Endothelial cell (in vitro differentiated cells): Measurements from ENCODE around the gene HES4. TPM values are rescaled to one million over a fixed set of nuclear protein-coding genes. Genes with fewer than 3 reads are reported as not detected.
"Not testable (repeated sequence)": the region's sequence is repeated elsewhere in the genome, so short reads cannot be mapped to it uniquely, and the experiment has no call there.

Experiments used
- DNase-seq: peaks from one replicate; pipeline ENCODE4 v3.0.0; 2021; ENCODE audit warnings: low spot score
- H3K27ac Mint-ChIP-seq: one replicate; pipeline ENCODE4 v1.8.0; 2021; ENCODE audit warnings: mixed read lengths, inconsistent platforms; ENCODE audit not compliant: unreplicated experiment
- H3K27me3 Mint-ChIP-seq: one replicate; pipeline ENCODE4 v1.8.0; 2021; ENCODE audit warnings: mild to moderate bottlenecking, moderate library complexity, mixed read lengths, inconsistent platforms; ENCODE audit not compliant: unreplicated experiment
- H3K36me3 Mint-ChIP-seq: one replicate; pipeline ENCODE4 v1.8.0; 2021; ENCODE audit warnings: mild to moderate bottlenecking, low read depth, mixed read lengths, inconsistent platforms; ENCODE audit not compliant: unreplicated experiment
- H3K4me1 Mint-ChIP-seq: one replicate; pipeline ENCODE4 v1.8.0; 2021; ENCODE audit warnings: mild to moderate bottlenecking, mixed read lengths, inconsistent platforms; ENCODE audit not compliant: unreplicated experiment
- H3K4me3 Mint-ChIP-seq: one replicate; pipeline ENCODE4 v1.8.0; 2021; ENCODE audit warnings: mild to moderate bottlenecking, mixed read lengths, inconsistent platforms; ENCODE audit not compliant: unreplicated experiment
- H3K9me3 Mint-ChIP-seq: one replicate; pipeline ENCODE4 v1.8.0; 2021; ENCODE audit warnings: mixed read lengths, inconsistent platforms; ENCODE audit not compliant: unreplicated experiment
- total RNA-seq: library from RNA; stranded (reverse); fragmentation: NEBNext Ultra II Directional; extraction: Animal tissue kit (Norgen Biotek cat#: 25700); gene quantifications from one replicate; pipeline ENCODE4 v1.2.1, GENCODE V29; 2021; ENCODE audit not compliant: unreplicated experiment
- TF ChIP-seq, protein P1 (sequence below): fragments of 200-600 bp; sonication (generic); IDR thresholded peaks from one replicate; pipeline ENCODE4 v1.5.0; 2021; ENCODE audit warnings: antibody characterized with exemption; ENCODE audit not compliant: unreplicated experiment

Gene HES4
- total RNA-seq, 1 donor from 2014 or later = 144 TPM

DNA sequence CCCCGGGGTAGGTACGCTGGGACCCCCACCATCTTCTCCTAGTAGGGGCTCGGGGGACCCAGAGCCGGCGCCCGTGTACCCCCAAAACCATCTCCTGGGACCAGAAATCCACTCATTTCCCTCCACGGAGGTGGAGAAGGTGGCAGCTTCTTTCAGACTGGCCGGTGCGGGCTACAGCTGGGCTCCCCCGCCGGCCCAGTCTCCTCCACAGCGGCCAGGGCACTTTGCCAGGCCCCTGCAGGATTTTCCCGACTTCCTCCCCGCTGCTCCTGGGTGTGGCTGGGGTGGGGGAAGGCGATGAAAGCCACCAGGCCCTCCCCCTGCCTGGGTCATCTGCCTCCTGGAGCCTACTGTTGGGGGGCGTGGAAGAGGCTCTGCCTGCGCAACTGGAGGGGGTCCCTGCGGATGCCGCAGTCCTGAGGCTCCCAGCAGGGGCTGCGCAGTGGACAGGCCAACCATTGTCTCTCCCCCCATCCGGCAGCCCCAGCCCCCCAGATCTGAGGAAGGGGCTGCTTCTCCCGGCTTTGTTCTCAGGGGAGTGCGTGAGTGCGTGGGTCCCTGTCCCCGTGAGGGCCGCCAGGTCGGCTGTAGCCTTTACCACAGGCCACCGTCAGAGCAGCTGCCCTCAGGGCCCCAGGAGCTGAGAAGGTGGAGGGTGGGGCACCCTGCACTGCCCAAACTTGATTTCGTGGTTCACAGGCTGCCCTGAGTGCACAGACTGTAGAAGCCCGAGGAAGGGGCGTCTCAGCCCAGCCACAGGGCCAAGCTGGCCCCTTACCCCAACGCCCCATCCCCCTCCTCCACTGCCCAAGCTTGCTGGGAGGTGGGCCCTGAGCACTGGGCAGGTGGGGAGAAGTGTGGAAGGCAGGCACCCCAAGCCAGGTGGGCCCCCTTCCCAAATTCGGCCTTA, 21.4 kb upstream of the HES4 start:
- H3K9me3 Mint-ChIP-seq = no peaks in the 10 kb centered on the region
- H3K27me3 Mint-ChIP-seq = peaks cover 15% of the 10 kb centered on the region
- no peak for DNase-seq
- peaks cover 8% of the 10 kb centered on the region for H3K36me3 Mint-ChIP-seq
- TF ChIP-seq, protein P1, sequence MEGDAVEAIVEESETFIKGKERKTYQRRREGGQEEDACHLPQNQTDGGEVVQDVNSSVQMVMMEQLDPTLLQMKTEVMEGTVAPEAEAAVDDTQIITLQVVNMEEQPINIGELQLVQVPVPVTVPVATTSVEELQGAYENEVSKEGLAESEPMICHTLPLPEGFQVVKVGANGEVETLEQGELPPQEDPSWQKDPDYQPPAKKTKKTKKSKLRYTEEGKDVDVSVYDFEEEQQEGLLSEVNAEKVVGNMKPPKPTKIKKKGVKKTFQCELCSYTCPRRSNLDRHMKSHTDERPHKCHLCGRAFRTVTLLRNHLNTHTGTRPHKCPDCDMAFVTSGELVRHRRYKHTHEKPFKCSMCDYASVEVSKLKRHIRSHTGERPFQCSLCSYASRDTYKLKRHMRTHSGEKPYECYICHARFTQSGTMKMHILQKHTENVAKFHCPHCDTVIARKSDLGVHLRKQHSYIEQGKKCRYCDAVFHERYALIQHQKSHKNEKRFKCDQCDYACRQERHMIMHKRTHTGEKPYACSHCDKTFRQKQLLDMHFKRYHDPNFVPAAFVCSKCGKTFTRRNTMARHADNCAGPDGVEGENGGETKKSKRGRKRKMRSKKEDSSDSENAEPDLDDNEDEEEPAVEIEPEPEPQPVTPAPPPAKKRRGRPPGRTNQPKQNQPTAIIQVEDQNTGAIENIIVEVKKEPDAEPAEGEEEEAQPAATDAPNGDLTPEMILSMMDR = no peak
- peak overlapping the region; percentile 73 for H3K4me3 Mint-ChIP-seq
- peaks cover 21% of the 10 kb centered on the region for H3K4me1 Mint-ChIP-seq
- peak overlapping the region; percentile 57 for H3K27ac Mint-ChIP-seq

DNA sequence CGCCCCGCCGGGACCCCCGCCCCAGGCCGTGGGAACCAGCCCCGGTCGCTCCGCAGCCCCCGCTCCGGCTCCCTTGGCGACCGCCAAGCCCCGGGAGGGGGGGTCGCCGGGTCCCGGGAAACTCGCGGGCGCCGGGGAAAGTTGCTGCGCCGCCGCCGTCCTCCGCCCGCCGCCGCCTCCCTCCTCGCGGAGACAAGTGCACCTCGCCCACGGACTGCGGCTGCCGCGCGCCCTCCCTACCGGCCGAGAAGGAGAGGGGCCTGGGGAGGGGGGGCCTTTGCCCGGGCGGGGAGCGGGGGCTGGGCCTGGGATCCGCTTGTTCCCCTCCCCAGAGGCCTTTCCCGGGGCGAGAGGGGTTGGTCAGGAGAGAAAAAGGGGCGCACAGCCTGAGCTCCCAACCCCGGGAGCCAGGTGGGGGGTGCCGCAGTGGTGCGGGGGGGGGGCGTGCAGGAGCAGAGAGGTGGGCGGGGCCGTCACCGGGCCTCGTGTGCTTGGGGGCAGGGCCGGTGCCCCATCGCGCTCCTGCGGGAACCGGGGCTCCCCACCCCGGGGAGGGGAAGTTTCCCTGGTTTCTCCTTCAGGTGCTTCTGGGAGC, 20.6 kb upstream of the HES4 start:
- Mint-ChIP-seq H3K27me3 (peaks cover 14% of the 10 kb centered on the region), H3K4me1 (peaks cover 17% of the 10 kb centered on the region), H3K36me3 (peaks cover 4% of the 10 kb centered on the region), H3K27ac (no peak overlapping the region), H3K4me3 (no peak overlapping the region), H3K9me3 (no peaks in the 10 kb centered on the region)
- TF ChIP-seq, protein P1 = no peak
- no peak for DNase-seq

DNA sequence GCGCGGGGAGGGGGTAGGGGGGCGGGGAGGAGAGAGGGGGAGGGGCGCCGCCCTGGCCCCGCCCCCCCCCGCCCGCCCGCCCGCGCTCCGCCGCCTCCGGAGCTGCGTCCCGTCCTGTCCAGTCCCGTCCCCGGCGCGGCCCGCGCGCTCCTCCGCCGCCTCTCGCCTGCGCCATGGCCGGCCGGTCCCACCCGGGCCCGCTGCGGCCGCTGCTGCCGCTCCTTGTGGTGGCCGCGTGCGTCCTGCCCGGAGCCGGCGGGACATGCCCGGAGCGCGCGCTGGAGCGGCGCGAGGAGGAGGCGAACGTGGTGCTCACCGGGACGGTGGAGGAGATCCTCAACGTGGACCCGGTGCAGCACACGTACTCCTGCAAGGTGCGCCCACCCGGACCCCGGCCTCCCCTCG, 20.1 kb upstream of the HES4 start, which contains the start of gene AGRN:
AGRN (plus strand) TSS at position 121 of the 405 bp plus-strand sequence; CDS start at position 174, 53 bp downstream.
- Mint-ChIP-seq H3K27me3 (peaks cover 14% of the 10 kb centered on the region), H3K27ac (no peak within 1 kb of the TSS)
- no peak for DNase-seq

DNA sequence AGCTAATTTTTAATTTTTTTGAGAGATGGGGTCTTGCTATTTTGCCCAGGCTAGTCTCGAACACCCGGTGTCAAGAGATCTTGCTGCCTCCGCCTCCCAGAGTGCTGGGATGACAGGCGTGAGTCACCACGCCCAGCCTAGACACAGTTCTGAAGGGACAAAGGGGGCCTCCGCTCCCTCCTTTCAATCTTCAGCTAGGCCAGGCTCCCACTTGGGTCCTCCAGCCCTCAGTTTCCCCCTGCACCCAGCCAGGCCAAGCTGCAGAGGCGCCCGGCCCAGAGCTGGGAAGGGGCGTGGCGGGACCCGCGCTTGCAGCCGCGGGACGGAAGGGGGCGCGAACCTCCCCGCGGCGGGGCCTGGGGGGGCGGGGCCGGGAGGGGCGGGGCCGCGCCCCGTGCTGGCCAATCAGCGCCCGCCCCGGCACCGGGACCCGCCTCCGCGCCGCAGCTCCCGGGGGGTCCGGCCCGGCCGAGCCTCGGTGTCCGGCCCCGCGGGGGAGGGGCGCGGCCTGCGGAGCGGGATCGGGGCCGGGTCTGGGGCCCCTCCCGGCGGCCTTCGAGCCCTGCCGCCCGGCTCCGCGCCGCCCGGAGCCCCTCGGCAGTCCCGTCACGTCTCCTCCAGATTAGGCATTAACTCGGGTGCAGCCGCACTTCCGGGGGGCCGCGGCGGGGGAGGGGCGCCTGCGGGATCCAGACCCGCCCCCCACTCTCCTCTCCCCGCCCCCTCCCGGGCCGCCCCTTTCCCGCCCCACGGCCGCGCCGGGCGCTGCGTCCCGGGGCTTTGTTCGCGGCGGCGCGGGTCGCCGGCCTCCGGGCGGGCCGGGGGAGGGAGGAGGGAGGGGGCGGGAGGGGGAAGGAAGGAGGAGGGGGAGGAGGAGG, 19.5 kb upstream of the HES4 start:
- H3K27ac Mint-ChIP-seq = no peak overlapping the region
- peak; percentile 90 for DNase-seq
- H3K27me3 Mint-ChIP-seq = peaks cover 14% of the 10 kb centered on the region
- H3K36me3 Mint-ChIP-seq = peaks cover 4% of the 10 kb centered on the region
- TF ChIP-seq, protein P1 = peak; percentile 44
- peak overlapping the region; percentile 56 for H3K4me3 Mint-ChIP-seq
- H3K4me1 Mint-ChIP-seq = peaks cover 19% of the 10 kb centered on the region
- H3K9me3 Mint-ChIP-seq = no peaks in the 10 kb centered on the region

More for the DNA sequence above, 20.1 kb upstream of the HES4 start, which contains the start of gene AGRN:
- TF ChIP-seq, protein P1 = no peak
- Mint-ChIP-seq H3K4me3 (peak within 1 kb of the TSS; percentile 69), H3K9me3 (no peaks in the 10 kb centered on the region), H3K36me3 (peaks cover 4% of the 10 kb centered on the region), H3K4me1 (peaks cover 17% of the 10 kb centered on the region)

DNA sequence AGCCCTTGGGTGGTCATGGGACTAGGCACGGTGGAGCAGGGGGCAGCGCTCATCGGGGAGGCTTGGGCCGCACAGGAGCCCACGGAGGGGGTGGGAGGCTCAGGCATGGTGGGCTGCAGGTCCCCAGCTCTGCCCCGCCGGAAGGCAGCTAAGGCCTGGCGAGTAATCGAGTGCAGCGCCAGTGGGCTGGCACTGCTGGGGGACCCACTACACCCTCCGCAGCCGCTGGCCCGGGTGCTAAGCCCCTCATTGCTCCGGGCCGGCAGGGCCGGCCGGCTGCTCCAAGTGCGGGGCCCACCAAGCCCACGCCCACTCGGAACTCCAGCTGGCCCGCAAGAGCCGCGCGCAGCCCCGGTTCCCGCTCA, 18.4 kb upstream of the HES4 start:
- not testable (repeated sequence) for H3K27ac Mint-ChIP-seq, H3K9me3 Mint-ChIP-seq, DNase-seq, H3K4me3 Mint-ChIP-seq, H3K36me3 Mint-ChIP-seq
- peaks cover 20% of the 10 kb centered on the region for H3K4me1 Mint-ChIP-seq
- peaks cover 12% of the 10 kb centered on the region for H3K27me3 Mint-ChIP-seq

DNA sequence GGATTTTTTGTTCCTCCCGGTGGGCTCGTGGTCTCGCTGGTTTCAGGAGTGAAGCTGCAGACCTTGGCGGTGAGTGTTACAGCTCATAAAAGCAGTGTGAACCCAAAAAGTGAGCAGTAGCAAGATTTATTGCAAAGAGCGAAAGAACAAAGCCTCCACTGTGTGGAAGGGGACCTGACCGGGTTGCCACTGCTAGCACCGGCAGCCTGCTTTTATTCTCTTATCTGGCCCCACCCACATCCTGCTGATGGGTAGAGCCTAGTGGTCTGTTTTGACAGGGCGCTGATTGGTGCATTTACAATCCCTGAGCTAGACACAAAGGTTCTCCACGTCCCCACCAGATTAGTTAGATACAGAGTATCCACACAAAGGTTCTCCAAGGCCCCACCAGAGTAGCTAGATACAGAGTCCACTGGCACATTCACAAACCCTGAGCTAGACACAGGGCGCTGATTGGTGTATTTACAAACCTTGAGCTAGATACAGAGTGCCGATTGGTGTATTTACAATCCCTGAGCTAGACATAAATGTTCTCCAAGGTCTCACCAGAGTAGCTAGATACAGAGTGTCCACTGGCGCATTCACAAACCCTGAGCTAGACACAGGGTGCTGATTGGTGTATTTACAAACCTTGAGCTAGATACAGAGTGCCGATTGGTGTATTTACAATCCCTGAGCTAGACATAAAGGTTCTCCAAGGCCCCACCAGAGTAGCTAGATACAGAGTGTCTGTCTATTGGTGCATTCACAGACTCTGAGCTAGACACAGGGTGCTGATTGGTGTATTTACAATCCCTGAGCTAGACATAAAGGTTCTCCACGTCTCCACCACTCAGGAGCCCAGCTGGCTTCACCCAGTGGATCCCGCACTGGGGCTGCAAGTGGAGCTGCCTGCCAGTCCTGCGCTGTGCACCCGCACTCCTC, 17.8 kb upstream of the HES4 start:
- DNase-seq, H3K9me3 Mint-ChIP-seq, H3K36me3 Mint-ChIP-seq, H3K27ac Mint-ChIP-seq: not testable (repeated sequence)
- Mint-ChIP-seq H3K27me3 (peaks cover 11% of the 10 kb centered on the region), H3K4me3 (peak overlapping the region; percentile 33), H3K4me1 (peaks cover 18% of the 10 kb centered on the region)
